H9 (cell line): ENCODE measurements around the gene MOV10. TPM values are rescaled to one million over a fixed set of nuclear protein-coding genes. Genes with fewer than 3 reads are reported as not detected.

Experiments used
- DNase-seq: peaks from one replicate; pipeline ENCODE4 v3.0.0-alpha.2; 2017
- H2AFZ ChIP-seq: one replicate; pipeline ENCODE4 v1.6.1; 2013; ENCODE audit warnings: mild to moderate bottlenecking, low read length, control low read depth, moderate library complexity
- H2AK5ac ChIP-seq: 2 replicates; pipeline ENCODE4 v1.6.1; 2013; ENCODE audit warnings: low read length, control low read depth, mixed read lengths; ENCODE audit not compliant: insufficient read length
- H2BK120ac ChIP-seq: one replicate; pipeline ENCODE4 v1.6.1; 2013; ENCODE audit warnings: low read depth, mild to moderate bottlenecking, low read length, control low read depth, inconsistent platforms; ENCODE audit not compliant: poor library complexity, severe bottlenecking
- H2BK12ac ChIP-seq: 2 replicates; pipeline ENCODE4 v1.6.1; 2013; ENCODE audit warnings: low read length, control low read depth, mixed read lengths, low read depth; ENCODE audit not compliant: insufficient read length
- H2BK15ac ChIP-seq: 2 replicates; pipeline ENCODE4 v1.6.1; 2013; ENCODE audit warnings: low read depth, low read length, control low read depth
- H2BK20ac ChIP-seq: one replicate; pipeline ENCODE4 v1.6.1; 2013; ENCODE audit warnings: low read depth, mild to moderate bottlenecking, low read length, control low read depth, inconsistent platforms; ENCODE audit not compliant: poor library complexity, severe bottlenecking
- H2BK5ac ChIP-seq: 2 replicates; pipeline ENCODE4 v1.6.1; 2013; ENCODE audit warnings: low read length, control low read depth, mixed read lengths; ENCODE audit not compliant: insufficient read length
- H3K14ac ChIP-seq: 2 replicates; pipeline ENCODE4 v1.6.1; 2013; ENCODE audit warnings: low read length, control low read depth; ENCODE audit not compliant: insufficient read depth
- H3K18ac ChIP-seq: 2 replicates; pipeline ENCODE4 v1.6.1; 2013; ENCODE audit warnings: low read depth, mild to moderate bottlenecking, mixed read lengths, low read length, control low read depth; ENCODE audit not compliant: insufficient read length
- H3K23ac ChIP-seq: 2 replicates; pipeline ENCODE4 v1.6.1; 2013; ENCODE audit warnings: low read length, control low read depth, mixed read lengths, low read depth; ENCODE audit not compliant: insufficient read length
- H3K23me2 ChIP-seq: 2 replicates; pipeline ENCODE4 v1.6.1; 2013; ENCODE audit warnings: low read depth, mild to moderate bottlenecking, mixed read lengths, low read length, control low read depth; ENCODE audit not compliant: insufficient read length, poor library complexity, severe bottlenecking
- H3K27ac ChIP-seq: 2 replicates; pipeline ENCODE4 v1.5.1; 2013; ENCODE audit warnings: low read length, control low read depth, mixed read lengths, low read depth; ENCODE audit not compliant: insufficient read length
- H3K27me3 ChIP-seq: 2 replicates; pipeline ENCODE4 v1.6.1; 2013; ENCODE audit warnings: low read length, control low read depth, inconsistent platforms; ENCODE audit not compliant: insufficient read depth
- H3K4ac ChIP-seq: 2 replicates; pipeline ENCODE4 v1.6.1; 2013; ENCODE audit warnings: low read depth, mild to moderate bottlenecking, control low read depth, inconsistent platforms, low read length, moderate library complexity
- H3K4me1 ChIP-seq: 2 replicates; pipeline ENCODE4 v1.6.1; 2013; ENCODE audit warnings: low read length, control low read depth, inconsistent platforms; ENCODE audit not compliant: insufficient read depth
- H3K4me2 ChIP-seq: 2 replicates; pipeline ENCODE4 v1.6.1; 2013; ENCODE audit warnings: low read length, control low read depth, mixed read lengths; ENCODE audit not compliant: insufficient read length, insufficient read depth
- H3K56ac ChIP-seq: 2 replicates; pipeline ENCODE4 v1.6.1; 2013; ENCODE audit warnings: low read depth, mild to moderate bottlenecking, mixed read lengths, low read length, control low read depth; ENCODE audit not compliant: insufficient read length
- H3K79me1 ChIP-seq: 2 replicates; pipeline ENCODE4 v1.6.1; 2013; ENCODE audit warnings: low read depth, mild to moderate bottlenecking, moderate library complexity, low read length, control low read depth, inconsistent platforms; ENCODE audit not compliant: insufficient read depth, poor library complexity, severe bottlenecking
- H3K79me2 ChIP-seq: 2 replicates; pipeline ENCODE4 v1.6.1; 2013; ENCODE audit warnings: low read length, control low read depth, inconsistent platforms; ENCODE audit not compliant: insufficient read depth
- H3K9ac ChIP-seq: 2 replicates; pipeline ENCODE4 v1.6.1; 2013; ENCODE audit warnings: low read length, control low read depth, mixed read lengths; ENCODE audit not compliant: insufficient read length; ENCODE audit errors: extremely low read depth
- H3K9me3 ChIP-seq: one replicate; pipeline ENCODE4 v1.6.1; 2013; ENCODE audit warnings: low read depth, low read length, inconsistent platforms; ENCODE audit not compliant: control insufficient read depth
- H3T11ph ChIP-seq: one replicate; pipeline ENCODE4 v1.6.1; 2013; ENCODE audit warnings: mild to moderate bottlenecking, low read length, control low read depth, inconsistent platforms
- H4K20me1 ChIP-seq: one replicate; pipeline ENCODE4 v1.6.1; 2013; ENCODE audit not compliant: control insufficient read depth, insufficient read length, insufficient read depth
- H4K5ac ChIP-seq: 2 replicates; pipeline ENCODE4 v1.6.1; 2013; ENCODE audit warnings: low read depth, mild to moderate bottlenecking, mixed read lengths, low read length, control low read depth; ENCODE audit not compliant: insufficient read length
- H4K8ac ChIP-seq: replicated peaks from 2 replicates; pipeline ENCODE4 v1.6.1; 2013; ENCODE audit warnings: low read length, control low read depth, mixed read lengths, low read depth; ENCODE audit not compliant: insufficient read length
- H4K91ac ChIP-seq: 2 replicates; pipeline ENCODE4 v1.6.1; 2013; ENCODE audit warnings: low read depth, mild to moderate bottlenecking, moderate library complexity, mixed read lengths, low read length, control low read depth; ENCODE audit not compliant: insufficient read length
- H3K27ac Mint-ChIP-seq, 3 experiments: 2 replicates in 2 of 3; 3 replicates in 1 of 3; pipeline ENCODE4 v1.8.0; 2020 to 2021; ENCODE audit warnings: mixed read lengths in 3 of 3, mild to moderate bottlenecking in 1 of 3, moderate library complexity in 1 of 3
- H3K27me3 Mint-ChIP-seq: 2 replicates; pipeline ENCODE4 v1.8.0; 2021; ENCODE audit warnings: low read depth, mild to moderate bottlenecking, moderate library complexity, mixed read lengths
- H3K36me3 Mint-ChIP-seq, 3 experiments: 2 replicates in 2 of 3; 3 replicates in 1 of 3; pipeline ENCODE4 v1.8.0; 2020 to 2021; ENCODE audit warnings: low read depth in 3 of 3, mixed read lengths in 3 of 3; ENCODE audit not compliant: insufficient read depth in 1 of 3
- H3K4me1 Mint-ChIP-seq, 2 experiments: 2 replicates each; pipeline ENCODE4 v1.8.0; 2020; ENCODE audit warnings: mixed read lengths in 2 of 2
- H3K4me3 Mint-ChIP-seq, 2 experiments: 2 replicates in 1 of 2; 3 replicates in 1 of 2; pipeline ENCODE4 v1.8.0; 2020 to 2021; ENCODE audit warnings: mild to moderate bottlenecking in 2 of 2, mixed read lengths in 2 of 2, moderate library complexity in 1 of 2
- H3K9me3 Mint-ChIP-seq, 2 experiments: 2 replicates in 1 of 2; 3 replicates in 1 of 2; pipeline ENCODE4 v1.8.0; 2020; ENCODE audit warnings: mild to moderate bottlenecking in 2 of 2, mixed read lengths in 2 of 2, moderate library complexity in 1 of 2
- total RNA-seq: library from RNA; stranded (reverse); gene quantifications from 2 replicates; pipeline ENCODE4 v1.2.1, GENCODE V29; 2021
- TF ChIP-seq, protein P1 (sequence below): fragments of 200-600 bp; sonication (generic); conservative IDR thresholded peaks from 3 replicates; pipeline ENCODE4 v1.8.0; 2021; ENCODE audit warnings: antibody characterized with exemption, mild to moderate bottlenecking

Gene MOV10
- total RNA-seq, 1 experiment from 2014 or later = 77.8 TPM

DNA sequence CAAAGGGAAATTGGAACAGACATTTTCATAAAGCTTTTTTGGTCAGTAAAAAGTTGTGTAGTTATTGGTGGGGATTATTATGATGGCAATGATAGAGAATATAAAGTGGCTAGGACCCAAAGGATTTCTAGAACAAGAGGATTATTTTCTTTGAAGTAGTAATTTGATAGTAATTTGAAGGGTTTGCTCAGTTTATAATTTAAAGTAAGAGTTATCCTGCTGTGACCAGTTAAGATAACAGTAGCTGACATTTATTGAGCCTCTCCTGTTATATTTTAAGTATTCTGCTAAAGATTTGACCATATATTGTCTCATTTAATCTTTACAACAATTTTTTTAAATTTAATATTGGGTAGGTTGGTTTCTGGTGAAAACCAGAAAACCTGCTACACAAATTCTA, 40.1 kb upstream of the MOV10 start:
- Histone ChIP-seq H2BK12ac (no peak overlapping the region), H3K9ac (no peak overlapping the region), H2BK15ac (no peak overlapping the region), H3K79me2 (peaks cover 16% of the 10 kb centered on the region; the same call in 1 of the 2 replicates), H3K79me1 (peaks cover 4% of the 10 kb centered on the region), H4K5ac (no peak overlapping the region), H3K56ac (no peak overlapping the region), H4K8ac (no peak overlapping the region), H3K27ac (no peak overlapping the region), H3K4ac (no peak overlapping the region), H3K27me3 (no peaks in the 10 kb centered on the region), H2BK120ac (no peak overlapping the region), H3K18ac (no peak overlapping the region), H2AK5ac (no peak overlapping the region), H2BK20ac (no peak overlapping the region), H4K91ac (no peak overlapping the region), H2BK5ac (no peak overlapping the region), H3T11ph (no peak overlapping the region), H2AFZ (no peak overlapping the region), H3K23me2 (no peaks in the 10 kb centered on the region), H3K14ac (no peak overlapping the region), H3K4me1 (no peaks in the 10 kb centered on the region), H3K4me2 (no peak overlapping the region), H3K23ac (no peak overlapping the region), H4K20me1 (no peaks in the 10 kb centered on the region), H3K9me3 (no peaks in the 10 kb centered on the region)
- peaks cover 8 to 14% (median 10%) of the 10 kb centered on the region in 3 experiments for H3K36me3 Mint-ChIP-seq
- TF ChIP-seq, protein P1, sequence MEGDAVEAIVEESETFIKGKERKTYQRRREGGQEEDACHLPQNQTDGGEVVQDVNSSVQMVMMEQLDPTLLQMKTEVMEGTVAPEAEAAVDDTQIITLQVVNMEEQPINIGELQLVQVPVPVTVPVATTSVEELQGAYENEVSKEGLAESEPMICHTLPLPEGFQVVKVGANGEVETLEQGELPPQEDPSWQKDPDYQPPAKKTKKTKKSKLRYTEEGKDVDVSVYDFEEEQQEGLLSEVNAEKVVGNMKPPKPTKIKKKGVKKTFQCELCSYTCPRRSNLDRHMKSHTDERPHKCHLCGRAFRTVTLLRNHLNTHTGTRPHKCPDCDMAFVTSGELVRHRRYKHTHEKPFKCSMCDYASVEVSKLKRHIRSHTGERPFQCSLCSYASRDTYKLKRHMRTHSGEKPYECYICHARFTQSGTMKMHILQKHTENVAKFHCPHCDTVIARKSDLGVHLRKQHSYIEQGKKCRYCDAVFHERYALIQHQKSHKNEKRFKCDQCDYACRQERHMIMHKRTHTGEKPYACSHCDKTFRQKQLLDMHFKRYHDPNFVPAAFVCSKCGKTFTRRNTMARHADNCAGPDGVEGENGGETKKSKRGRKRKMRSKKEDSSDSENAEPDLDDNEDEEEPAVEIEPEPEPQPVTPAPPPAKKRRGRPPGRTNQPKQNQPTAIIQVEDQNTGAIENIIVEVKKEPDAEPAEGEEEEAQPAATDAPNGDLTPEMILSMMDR = no peak
- H3K9me3 Mint-ChIP-seq = peaks cover 4 to 7% of the 10 kb centered on the region in 2 experiments; a peak in 3 of 5 replicates
- H3K4me1 Mint-ChIP-seq = peaks cover 0 to 4% of the 10 kb centered on the region in 2 experiments; a peak in 1 of 4 replicates
- no peak for DNase-seq
- H3K27ac Mint-ChIP-seq = no peak overlapping the region
- H3K27me3 Mint-ChIP-seq = no peaks in the 10 kb centered on the region
- no peak overlapping the region for H3K4me3 Mint-ChIP-seq
